Measurements from ENCODE around the gene CNMD.

- TF ChIP-seq, protein P1, sequence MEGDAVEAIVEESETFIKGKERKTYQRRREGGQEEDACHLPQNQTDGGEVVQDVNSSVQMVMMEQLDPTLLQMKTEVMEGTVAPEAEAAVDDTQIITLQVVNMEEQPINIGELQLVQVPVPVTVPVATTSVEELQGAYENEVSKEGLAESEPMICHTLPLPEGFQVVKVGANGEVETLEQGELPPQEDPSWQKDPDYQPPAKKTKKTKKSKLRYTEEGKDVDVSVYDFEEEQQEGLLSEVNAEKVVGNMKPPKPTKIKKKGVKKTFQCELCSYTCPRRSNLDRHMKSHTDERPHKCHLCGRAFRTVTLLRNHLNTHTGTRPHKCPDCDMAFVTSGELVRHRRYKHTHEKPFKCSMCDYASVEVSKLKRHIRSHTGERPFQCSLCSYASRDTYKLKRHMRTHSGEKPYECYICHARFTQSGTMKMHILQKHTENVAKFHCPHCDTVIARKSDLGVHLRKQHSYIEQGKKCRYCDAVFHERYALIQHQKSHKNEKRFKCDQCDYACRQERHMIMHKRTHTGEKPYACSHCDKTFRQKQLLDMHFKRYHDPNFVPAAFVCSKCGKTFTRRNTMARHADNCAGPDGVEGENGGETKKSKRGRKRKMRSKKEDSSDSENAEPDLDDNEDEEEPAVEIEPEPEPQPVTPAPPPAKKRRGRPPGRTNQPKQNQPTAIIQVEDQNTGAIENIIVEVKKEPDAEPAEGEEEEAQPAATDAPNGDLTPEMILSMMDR (conservative IDR thresholded peaks at IDR 0.05; ENCODE audit: low read length), result no peak
- no peak for TF ChIP-seq EZH2phosphoT487 (IDR thresholded peaks at IDR 0.05; ENCODE audit: borderline replicate concordance, low read depth, low read length)
Measured at GRCh38 chr13:52670726-52671125, 68.9 kb downstream of the CNMD start.
